ENCODE results near the gene GSK3B.

GRCh38 chr3:120114376-120114775, 20.1 kb upstream of the GSK3B start:
- no peak for TF ChIP-seq CTCF (conservative IDR thresholded peaks at IDR 0.05; ENCODE audit: low read depth in 2 of 2)
- TF ChIP-seq REST (IDR thresholded peaks at IDR 0.05; ENCODE audit: unreplicated experiment) = no peak
- no peak for TF ChIP-seq JUNB (IDR thresholded peaks at IDR 0.05; ENCODE audit: unreplicated experiment)
- no peak for TF ChIP-seq POLR2AphosphoS5 (IDR thresholded peaks at IDR 0.05; ENCODE audit: low read depth)
- no peak for TF ChIP-seq EZH2 (IDR thresholded peaks at IDR 0.05; ENCODE audit: low read depth, unreplicated experiment)
- no peak for TF ChIP-seq ZNF462 (CRISPR knock-in tag; IDR thresholded peaks at IDR 0.05)
- TF ChIP-seq EZH2phosphoT487 (IDR thresholded peaks at IDR 0.05; ENCODE audit: unreplicated experiment) = no peak
- TF ChIP-seq ETS1 (IDR thresholded peaks at IDR 0.05) = no peak
- TF ChIP-seq CREB1 (CRISPR knock-in tag; IDR thresholded peaks at IDR 0.05; ENCODE audit: low read depth) = no peak
- no peak for TF ChIP-seq ZNF331 (CRISPR knock-in tag; IDR thresholded peaks at IDR 0.05; ENCODE audit: low read depth)

All from GM23338 (cell line).